DOHH2 (cell line): Measurements from ENCODE around the gene LRMDA.

Source experiments
- H3F3A ChIP-seq: fragments of 200-600 bp; sonication (generic), shearing (Covaris generic); 2 replicates; pipeline ENCODE4 v1.6.0; 2016; ENCODE audit warnings: antibody characterized with exemption, mild to moderate bottlenecking; ENCODE audit not compliant: control insufficient read depth, insufficient read depth
- H3K27ac ChIP-seq: fragments of 200-600 bp; sonication (generic); 2 replicates; pipeline ENCODE4 v1.5.1; 2014; ENCODE audit warnings: low read depth, mild to moderate bottlenecking, low read length, moderate library complexity
- H3K27me3 ChIP-seq: fragments of 200-600 bp; sonication (generic); 2 replicates; pipeline ENCODE4 v1.6.1; 2014; ENCODE audit warnings: mild to moderate bottlenecking, low read length, mixed read lengths; ENCODE audit not compliant: control insufficient read depth
- H3K36me3 ChIP-seq: fragments of 200-600 bp; sonication (generic); 2 replicates; pipeline ENCODE4 v1.6.1; 2014; ENCODE audit warnings: mild to moderate bottlenecking, low read length, moderate library complexity, mixed read lengths; ENCODE audit not compliant: control insufficient read depth
- H3K4me1 ChIP-seq: fragments of 200-600 bp; sonication (generic); 2 replicates; pipeline ENCODE4 v1.6.1; 2014; ENCODE audit warnings: mild to moderate bottlenecking, low read length, mixed read lengths; ENCODE audit not compliant: control insufficient read depth
- H3K4me2 ChIP-seq: fragments of 200-600 bp; sonication (generic); 2 replicates; pipeline ENCODE4 v1.6.0; 2014; ENCODE audit warnings: mild to moderate bottlenecking, low read length, moderate library complexity
- H3K4me3 ChIP-seq: fragments of 200-600 bp; sonication (generic); 2 replicates; pipeline ENCODE4 v1.5.1; 2014; ENCODE audit warnings: mild to moderate bottlenecking, low read length, mixed read lengths
- H3K79me2 ChIP-seq: fragments of 200-600 bp; sonication (generic); 2 replicates; pipeline ENCODE4 v1.6.1; 2014; ENCODE audit warnings: mild to moderate bottlenecking, low read length, mixed read lengths; ENCODE audit not compliant: control insufficient read depth
- H3K9me2 ChIP-seq: fragments of 200-600 bp; sonication (generic); replicated peaks from 2 replicates; pipeline ENCODE4 v1.6.1; 2014; ENCODE audit warnings: mild to moderate bottlenecking, low read length, mixed read lengths; ENCODE audit not compliant: control insufficient read depth
- H3K9me3 ChIP-seq: fragments of 200-600 bp; sonication (generic); 2 replicates; pipeline ENCODE4 v1.6.1; 2014; ENCODE audit warnings: antibody characterized with exemption, low read length, mixed read lengths; ENCODE audit not compliant: control insufficient read depth, insufficient read depth
- H4K20me1 ChIP-seq: fragments of 200-600 bp; sonication (generic); 2 replicates; pipeline ENCODE4 v1.6.0; 2014; ENCODE audit warnings: low read depth, mild to moderate bottlenecking, antibody characterized with exemption, low read length, moderate library complexity; ENCODE audit not compliant: control insufficient read depth, insufficient read depth
- CTCF ChIP-seq: fragments of 200-600 bp; sonication (generic); IDR thresholded peaks from one replicate; pipeline ENCODE4 v1.5.1; 2014; ENCODE audit warnings: antibody characterized with exemption, mild to moderate bottlenecking, low read depth, low read length; ENCODE audit not compliant: poor library complexity, severe bottlenecking
- EZH2phosphoT487 ChIP-seq: fragments of 200-600 bp; sonication (generic); IDR thresholded peaks from 2 replicates; pipeline ENCODE4 v1.6.1; 2017; ENCODE audit warnings: borderline replicate concordance, mild to moderate bottlenecking, antibody characterized with exemption, low read length, moderate library complexity, mixed read lengths

LRMDA gene

GRCh38 chr10:76291885-76292284 is 860.5 kb downstream of the LRMDA start:
- Histone ChIP-seq H3K4me1 (no peaks in the 10 kb centered on the region), H4K20me1 (no peaks in the 10 kb centered on the region), H3K9me2 (no peaks in the 10 kb centered on the region; the same call in 1 of the 2 replicates), H3K4me3 (no peak overlapping the region), H3K27ac (no peak overlapping the region), H3K27me3 (no peaks in the 10 kb centered on the region), H3K9me3 (no peaks in the 10 kb centered on the region), H3F3A (no peaks in the 10 kb centered on the region), H3K36me3 (no peaks in the 10 kb centered on the region), H3K79me2 (no peaks in the 10 kb centered on the region), H3K4me2 (no peak overlapping the region)
- no peak for TF ChIP-seq CTCF
- no peak for TF ChIP-seq EZH2phosphoT487

DNA sequence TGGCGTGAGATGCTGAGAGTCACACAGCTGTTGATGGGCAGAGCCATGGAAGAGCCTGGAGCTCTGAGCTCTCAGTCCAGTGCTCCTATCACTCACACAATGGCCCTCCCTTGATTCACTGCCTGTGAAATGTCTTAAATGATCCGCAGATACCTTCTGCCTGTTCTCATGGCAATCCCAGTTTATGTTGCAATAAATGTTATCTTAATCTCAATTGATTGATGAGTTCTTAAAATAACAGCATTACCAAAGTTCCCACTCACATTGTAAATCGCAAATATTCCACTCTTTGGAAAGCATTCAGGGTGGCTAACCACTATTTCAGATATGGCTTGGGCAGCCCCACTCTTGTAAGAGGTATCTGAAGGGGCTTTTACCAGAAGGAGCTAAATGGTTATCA is 865.5 kb downstream of the LRMDA start:
- H3K36me3 ChIP-seq, result no peaks in the 10 kb centered on the region
- no peak overlapping the region for H3K4me2 ChIP-seq
- no peaks in the 10 kb centered on the region; the same call in 1 of the 2 replicates for H3K9me2 ChIP-seq
- H3F3A ChIP-seq, result no peaks in the 10 kb centered on the region
- no peaks in the 10 kb centered on the region for H4K20me1 ChIP-seq
- H3K9me3 ChIP-seq, result no peaks in the 10 kb centered on the region
- no peak overlapping the region for H3K4me3 ChIP-seq
- H3K27ac ChIP-seq, result no peak overlapping the region
- no peaks in the 10 kb centered on the region for H3K79me2 ChIP-seq
- no peaks in the 10 kb centered on the region for H3K27me3 ChIP-seq
- TF ChIP-seq EZH2phosphoT487 (no peak), CTCF (no peak)
- no peaks in the 10 kb centered on the region for H3K4me1 ChIP-seq

- Histone ChIP-seq H3K4me2 (no peak overlapping the region), H3K36me3 (no peaks in the 10 kb centered on the region), H3F3A (no peaks in the 10 kb centered on the region), H3K27me3 (no peaks in the 10 kb centered on the region), H3K4me1 (no peaks in the 10 kb centered on the region), H3K9me3 (no peaks in the 10 kb centered on the region), H3K4me3 (no peak overlapping the region), H4K20me1 (no peaks in the 10 kb centered on the region), H3K9me2 (no peaks in the 10 kb centered on the region; the same call in 1 of the 2 replicates), H3K27ac (no peak overlapping the region), H3K79me2 (no peaks in the 10 kb centered on the region)
- TF ChIP-seq CTCF, result no peak
- TF ChIP-seq EZH2phosphoT487, result no peak
These were observed 865.9 kb downstream of the LRMDA start for GRCh38 chr10:76297358-76297757.

DNA sequence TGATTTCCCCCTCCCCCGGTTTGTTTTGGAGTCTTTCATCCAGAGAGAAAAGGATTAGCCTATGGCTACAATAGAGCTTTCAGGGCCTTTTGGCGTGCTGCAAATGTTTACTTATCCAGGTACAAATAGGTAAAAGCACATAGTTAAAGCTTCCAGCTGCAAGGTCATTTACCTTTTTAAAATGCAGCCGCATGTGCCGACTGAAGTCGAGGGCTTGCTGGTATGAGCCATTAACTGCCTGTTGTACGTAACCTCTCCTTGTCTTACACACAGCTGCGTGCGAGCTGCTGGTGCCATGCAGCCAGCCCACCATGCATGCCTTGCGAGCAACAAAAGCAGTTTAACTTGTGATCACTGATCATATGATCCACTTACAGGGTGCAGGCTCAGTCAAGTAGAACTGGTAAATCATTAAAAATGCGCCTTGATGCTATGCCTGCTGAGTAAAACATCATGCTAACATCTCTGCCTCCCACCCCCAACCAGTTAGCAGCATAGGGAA is 866.4 kb downstream of the LRMDA start:
- no peak overlapping the region for H3K4me2 ChIP-seq
- TF ChIP-seq CTCF, result no peak
- TF ChIP-seq EZH2phosphoT487, result no peak

More for the DNA sequence above, 866.4 kb downstream of the LRMDA start:
- Histone ChIP-seq H3K36me3 (no peaks in the 10 kb centered on the region), H3K27me3 (no peaks in the 10 kb centered on the region), H4K20me1 (no peaks in the 10 kb centered on the region), H3K9me2 (no peaks in the 10 kb centered on the region; the same call in 1 of the 2 replicates), H3K79me2 (no peaks in the 10 kb centered on the region), H3K4me1 (no peaks in the 10 kb centered on the region), H3K9me3 (no peaks in the 10 kb centered on the region), H3F3A (no peaks in the 10 kb centered on the region), H3K27ac (no peak overlapping the region), H3K4me3 (no peak overlapping the region)
